ENCODE results near the gene RASGRP1.

The RASGRP1 gene

DNA sequence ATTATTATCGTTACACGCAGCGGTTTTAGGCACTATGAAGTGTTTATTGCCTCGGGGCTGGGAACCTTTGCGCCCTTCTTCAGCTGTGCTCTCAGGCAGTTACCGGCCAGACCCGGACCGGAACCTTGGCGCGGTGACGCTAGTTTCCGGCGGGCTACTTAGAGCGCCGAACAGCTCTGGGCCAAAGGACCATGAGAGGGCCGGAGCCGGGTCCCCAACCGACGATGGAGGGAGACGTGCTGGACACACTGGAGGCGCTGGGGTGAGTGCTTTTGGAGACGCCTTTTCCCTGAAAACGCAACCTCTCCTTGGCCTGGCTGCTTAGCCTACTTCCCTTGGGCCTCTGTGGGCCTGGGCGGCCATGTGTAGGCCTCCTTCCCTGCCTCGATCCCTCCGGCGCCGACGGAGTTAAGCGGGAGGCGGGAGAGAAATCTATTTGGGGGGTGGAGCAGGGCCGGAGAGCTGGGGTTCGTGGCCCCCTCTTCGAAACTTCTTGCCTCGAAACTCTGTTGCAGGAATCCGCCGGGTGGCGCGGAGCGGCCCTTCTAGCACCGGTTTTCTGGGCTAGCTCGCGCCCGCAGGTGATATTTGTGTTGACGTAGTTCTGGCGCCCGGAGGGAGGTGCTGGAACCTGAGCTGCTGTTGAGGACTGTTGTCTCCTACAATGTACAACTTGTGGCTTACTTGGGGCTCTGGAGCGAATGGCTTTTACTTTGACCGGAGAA is 110.5 kb downstream of the RASGRP1 start, which contains the start of gene FAM98B:
TSS of gene FAM98B (plus strand) at position 157 of the 725 bp plus-strand sequence. CDS start at position 192, 35 bp downstream.
- peak; percentile 84 for DNase-seq

DNA sequence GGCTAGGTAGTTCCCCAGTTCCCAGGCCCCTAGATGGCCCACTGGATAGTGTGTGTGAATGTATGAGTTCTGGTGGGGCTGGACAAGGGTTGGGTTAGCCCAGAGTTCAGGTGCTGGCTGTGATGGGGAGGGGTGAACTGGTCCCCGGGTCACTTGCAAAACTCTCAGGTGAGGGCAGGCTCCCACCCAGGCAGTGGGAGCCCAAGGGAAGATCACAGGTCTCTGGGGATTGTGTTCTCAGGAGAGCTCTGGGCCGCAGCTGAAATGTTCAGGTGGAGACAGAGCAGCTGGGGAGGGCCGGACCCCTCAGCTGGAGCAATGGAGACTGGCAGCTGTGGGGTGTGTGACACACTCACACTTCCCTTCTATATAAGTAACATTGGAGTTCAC is 123.5 kb downstream of the RASGRP1 start:
- no peak for DNase-seq

- DNase-seq = peak; percentile 51
These were observed 124.1 kb downstream of the RASGRP1 start for GRCh38 chr15:38440353-38441129.
